GM18519 (cell line): Measurements from ENCODE around the gene ENDOD1.

Experiments
- ATAC-seq: cut with Tn5 transposase; IDR thresholded peaks from one replicate; pipeline ENCODE4 v1.9.1; 2021; ENCODE audit warnings: mild to moderate bottlenecking, moderate library complexity; ENCODE audit not compliant: unreplicated experiment, low FRiP score

The ENDOD1 gene

GRCh38 chr11:95076416-95076815, 13.2 kb upstream of the ENDOD1 start:
- no peak for ATAC-seq

GRCh38 chr11:95076981-95077380, 12.7 kb upstream of the ENDOD1 start:
- ATAC-seq: no peak

- ATAC-seq: no peak
Measured at GRCh38 chr11:95078526-95078925, 11.1 kb upstream of the ENDOD1 start.

GRCh38 chr11:95081010-95081409, 8.6 kb upstream of the ENDOD1 start:
- ATAC-seq: no peak

GRCh38 chr11:95081412-95081811, 8.2 kb upstream of the ENDOD1 start:
- ATAC-seq: no peak

- no peak for ATAC-seq
Measured at GRCh38 chr11:95082576-95083001, 7.1 kb upstream of the ENDOD1 start.

- peak; percentile 63 for ATAC-seq
Measured at GRCh38 chr11:95084509-95084908, 5.1 kb upstream of the ENDOD1 start.

GRCh38 chr11:95085117-95085816, 4.4 kb upstream of the ENDOD1 start:
- ATAC-seq: no peak

GRCh38 chr11:95086151-95086550, 3.5 kb upstream of the ENDOD1 start:
- no peak for ATAC-seq

- ATAC-seq: no peak
Measured at GRCh38 chr11:95086836-95087570, 2.6 kb upstream of the ENDOD1 start.

GRCh38 chr11:95088946-95089619, 563 bp upstream of the ENDOD1 start:
- ATAC-seq: peak; percentile 14

- ATAC-seq: no peak
Measured at GRCh38 chr11:95091663-95092180, 2.1 kb downstream of the ENDOD1 start.

GRCh38 chr11:95092549-95093324, 3.1 kb downstream of the ENDOD1 start:
- ATAC-seq: no peak

- no peak for ATAC-seq
Measured at GRCh38 chr11:95093548-95093947, 3.9 kb downstream of the ENDOD1 start.

- ATAC-seq: peak; percentile 94
Measured at GRCh38 chr11:95095858-95096587, 6.4 kb downstream of the ENDOD1 start.

- ATAC-seq: no peak
Measured at GRCh38 chr11:95097209-95097608, 7.6 kb downstream of the ENDOD1 start.

- ATAC-seq: no peak
Measured at GRCh38 chr11:95098826-95099225, 9.2 kb downstream of the ENDOD1 start.

GRCh38 chr11:95100191-95100648, 10.6 kb downstream of the ENDOD1 start:
- ATAC-seq: no peak

GRCh38 chr11:95100856-95101507, 11.3 kb downstream of the ENDOD1 start:
- ATAC-seq: no peak
